Measurements from ENCODE around the gene BMP7.
A peak's percentile ranks its signal among the peaks of the same experiment; 100 is the strongest.

BMP7 gene

DNA sequence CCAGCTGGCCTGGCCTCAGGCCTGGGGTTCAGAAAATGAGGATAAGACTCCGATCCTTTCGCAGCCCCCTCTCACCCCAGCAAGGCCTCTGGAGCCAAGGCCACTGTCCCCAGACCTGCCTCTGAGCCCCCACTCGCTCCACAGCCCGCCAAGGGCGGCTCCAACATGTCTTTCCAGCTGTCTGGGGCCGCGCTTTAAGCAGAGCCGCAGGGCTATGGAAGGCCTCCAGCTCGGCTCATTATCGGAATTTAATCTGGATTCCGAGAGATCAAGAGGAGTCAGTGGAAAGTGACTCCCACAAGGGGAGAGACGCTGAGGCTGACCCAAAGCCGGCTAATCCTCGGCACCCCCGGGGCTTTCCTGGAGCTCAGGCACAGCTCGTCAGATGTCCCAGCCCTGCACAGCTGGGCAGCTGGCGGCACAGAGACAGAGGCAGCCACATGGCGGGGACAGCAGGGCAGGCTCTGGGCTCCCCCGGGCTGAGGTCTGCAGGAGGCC lies 41.8 kb downstream of the BMP7 start:
- no peak for DNase-seq

GRCh38 chr20:57223648-57224489 lies 42.6 kb downstream of the BMP7 start:
- DNase-seq = no peak

DNA sequence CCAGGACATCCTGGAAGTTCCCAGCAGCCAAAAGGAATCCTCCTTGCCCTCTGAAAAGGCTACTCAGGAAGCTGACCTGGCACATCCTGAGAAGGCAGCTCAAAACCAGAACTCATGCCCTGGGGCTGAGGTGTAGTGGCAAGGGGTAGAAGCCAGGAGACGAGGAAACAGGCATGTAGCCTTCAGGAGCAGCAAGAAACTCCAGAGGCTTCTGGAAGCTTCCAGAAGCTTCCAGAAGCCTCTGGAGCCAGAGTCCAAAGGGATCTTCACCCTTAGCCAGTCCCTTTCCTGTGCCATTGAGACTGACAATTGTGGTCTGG lies 43.9 kb downstream of the BMP7 start:
- no peak for DNase-seq

DNA sequence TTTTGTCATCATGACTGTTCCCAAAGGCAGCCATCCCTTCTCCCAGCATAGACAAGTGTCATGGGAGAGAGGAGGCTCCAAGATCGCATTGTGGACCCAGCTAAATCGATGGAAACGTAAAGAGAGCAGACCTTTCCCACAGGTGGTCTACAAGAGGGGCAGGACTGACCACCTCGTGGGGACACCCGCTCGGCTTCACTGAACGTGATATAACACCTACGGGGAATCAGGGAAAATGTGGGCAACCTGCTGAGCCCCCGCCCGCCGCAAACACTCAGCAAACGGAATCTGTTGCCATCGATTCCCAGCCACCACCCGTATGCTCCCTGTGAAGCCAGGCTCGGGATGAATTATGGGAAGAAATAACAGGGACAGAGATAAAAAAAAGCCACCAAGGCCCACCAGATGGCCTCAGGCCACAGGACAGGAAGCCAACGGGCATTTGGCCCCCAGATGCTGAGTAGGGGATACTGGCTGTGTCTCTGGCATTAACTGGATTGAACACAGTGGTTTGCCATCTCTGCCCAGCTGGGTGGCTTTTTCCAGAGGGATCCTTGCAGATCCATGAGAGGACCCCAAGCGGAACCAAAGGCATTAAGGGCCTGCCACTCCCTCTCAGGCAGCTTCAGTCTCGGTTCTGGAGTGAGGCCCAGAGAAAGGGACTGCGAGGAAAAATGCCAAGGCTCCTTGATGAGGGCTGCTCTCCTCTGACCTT lies 44.4 kb downstream of the BMP7 start:
- no peak for DNase-seq

DNA sequence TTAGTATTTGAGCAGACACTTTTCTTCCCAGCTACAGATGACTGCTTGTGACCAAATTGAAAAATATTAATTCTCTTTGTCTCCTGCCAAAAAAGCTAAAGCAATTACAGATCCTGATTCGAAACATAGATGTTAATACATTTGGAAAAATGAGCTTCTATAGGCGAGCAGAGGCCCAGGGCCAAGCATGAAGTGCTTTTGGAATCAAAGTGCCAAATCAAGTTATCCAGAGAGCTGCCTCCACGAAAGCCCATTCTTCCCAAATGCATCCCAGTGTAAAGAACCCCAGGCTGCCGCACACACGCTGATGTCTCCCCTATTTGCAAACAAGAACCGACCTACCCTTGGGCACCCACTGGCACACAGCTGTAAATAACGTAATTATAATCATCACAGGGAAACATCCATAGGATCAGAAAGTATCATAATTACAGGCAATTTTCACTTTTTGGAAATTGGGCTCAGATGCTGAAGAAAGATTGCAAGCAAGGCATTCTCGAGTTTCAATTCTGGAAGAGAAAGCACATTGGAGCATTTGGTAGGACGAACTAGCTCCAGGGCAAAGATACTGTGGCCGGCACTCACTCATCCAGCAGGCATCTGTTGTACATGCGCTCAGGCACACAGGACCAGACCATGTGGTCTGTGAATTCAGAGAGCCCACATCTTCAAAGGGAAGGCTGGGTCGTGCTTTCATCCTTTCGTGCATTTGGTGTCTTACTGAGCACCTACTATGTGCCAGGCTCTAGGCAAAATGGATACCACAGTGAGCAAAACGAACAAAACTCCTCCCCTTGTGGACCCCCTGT lies 45.9 kb downstream of the BMP7 start:
- DNase-seq = no peak

DNA sequence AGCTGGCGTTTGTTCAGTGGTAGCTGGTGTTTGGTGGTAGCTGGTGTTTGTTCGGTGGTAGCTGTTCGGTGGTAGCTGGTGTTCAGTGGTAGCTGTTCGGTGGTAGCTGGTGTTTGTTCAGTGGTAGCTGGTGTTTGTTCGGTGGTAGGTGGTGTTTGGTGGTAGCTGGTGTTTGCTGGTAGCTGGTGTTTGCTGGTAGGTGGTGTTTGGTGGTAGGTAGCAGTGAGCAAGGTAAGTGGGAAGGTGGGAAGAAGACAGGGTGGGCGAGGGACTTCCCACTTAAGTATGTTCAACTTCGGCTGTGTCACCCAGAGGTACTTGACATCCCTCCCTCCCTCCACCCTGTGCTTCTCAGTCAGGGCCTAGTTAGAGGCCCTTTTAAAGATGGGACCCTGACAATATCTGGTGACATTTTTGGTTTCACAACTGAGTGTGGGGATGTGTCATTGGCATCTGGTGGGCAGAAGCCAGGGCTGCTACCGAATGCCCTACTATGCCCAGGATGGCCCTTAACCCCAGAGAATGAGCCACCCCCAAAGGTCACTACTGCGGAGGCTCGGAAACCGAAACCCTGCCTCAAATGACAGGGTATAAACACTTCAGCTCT lies 47.3 kb downstream of the BMP7 start:
- no peak for DNase-seq

GRCh38 chr20:57218489-57218888 lies 48.0 kb downstream of the BMP7 start:
- DNase-seq = no peak

DNA sequence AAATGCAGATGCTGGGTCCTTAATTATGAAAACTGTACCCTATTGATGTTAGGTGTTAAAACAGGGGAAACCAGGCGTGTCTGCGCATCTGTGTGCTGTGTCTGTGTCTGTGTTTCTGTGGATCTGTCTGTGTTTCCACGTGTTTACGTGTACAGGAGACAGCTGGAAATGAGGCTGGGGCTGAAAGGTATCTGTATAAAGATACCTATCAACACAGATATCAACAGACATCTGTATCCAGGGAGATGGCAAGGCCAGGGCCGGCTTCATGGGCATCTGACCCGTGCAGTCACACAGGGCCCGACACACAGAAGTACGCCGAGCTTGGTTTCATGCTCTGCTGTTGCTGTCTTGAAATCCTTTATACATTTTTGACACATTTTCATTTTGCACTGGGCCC lies 48.6 kb downstream of the BMP7 start:
- DNase-seq = no peak

DNA sequence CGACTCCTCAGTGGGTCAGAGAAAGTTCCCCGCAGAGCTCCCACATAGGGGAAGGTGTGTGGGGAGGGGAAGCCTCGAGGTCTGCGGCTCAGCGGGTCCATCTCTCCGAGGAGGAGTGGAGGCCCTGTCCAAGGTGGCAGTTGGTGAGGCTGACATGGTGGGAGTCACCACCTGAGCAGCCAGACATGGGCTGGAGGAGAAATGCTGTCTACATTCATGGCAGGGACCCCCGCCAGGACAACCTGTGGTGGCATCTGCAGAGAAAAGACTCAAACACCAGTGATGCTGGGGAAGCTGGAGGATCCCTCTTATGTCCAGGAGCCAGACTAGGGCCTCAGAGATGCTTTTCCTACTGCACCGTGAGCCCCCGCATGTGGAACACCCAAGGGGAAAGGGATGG lies 49.8 kb downstream of the BMP7 start:
- no peak for DNase-seq

DNA sequence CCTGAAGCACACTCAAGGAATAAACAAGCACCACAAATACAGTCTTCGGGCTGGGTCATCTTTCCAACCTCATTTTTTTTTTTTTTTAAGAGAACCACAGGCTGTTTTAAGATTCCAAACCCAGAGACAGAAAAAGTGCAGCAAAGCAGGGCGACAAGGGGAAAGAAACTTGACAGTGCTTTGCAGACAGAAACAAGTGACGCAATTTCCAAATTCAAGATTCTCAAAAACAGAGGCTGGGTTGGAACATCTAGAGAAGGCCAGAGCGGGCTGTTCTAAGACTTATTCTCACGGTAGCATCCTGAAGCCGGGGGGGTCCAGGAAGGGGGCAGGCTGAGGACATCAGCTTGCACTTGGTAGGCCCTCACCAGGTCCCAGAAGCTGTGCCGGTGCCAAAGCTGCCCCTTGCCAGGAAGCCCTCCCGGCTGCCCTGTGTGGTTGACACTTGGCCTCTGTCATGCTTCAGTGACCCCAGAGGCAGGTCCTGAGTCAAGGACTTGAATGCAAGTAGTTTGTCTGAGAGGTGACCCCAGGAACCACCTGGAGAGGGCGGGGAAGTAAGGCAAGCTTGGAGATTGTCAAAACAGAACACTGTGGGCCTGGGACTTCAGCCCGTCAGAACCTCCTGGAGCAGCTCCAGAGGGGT lies 50.5 kb downstream of the BMP7 start:
- no peak for DNase-seq

DNA sequence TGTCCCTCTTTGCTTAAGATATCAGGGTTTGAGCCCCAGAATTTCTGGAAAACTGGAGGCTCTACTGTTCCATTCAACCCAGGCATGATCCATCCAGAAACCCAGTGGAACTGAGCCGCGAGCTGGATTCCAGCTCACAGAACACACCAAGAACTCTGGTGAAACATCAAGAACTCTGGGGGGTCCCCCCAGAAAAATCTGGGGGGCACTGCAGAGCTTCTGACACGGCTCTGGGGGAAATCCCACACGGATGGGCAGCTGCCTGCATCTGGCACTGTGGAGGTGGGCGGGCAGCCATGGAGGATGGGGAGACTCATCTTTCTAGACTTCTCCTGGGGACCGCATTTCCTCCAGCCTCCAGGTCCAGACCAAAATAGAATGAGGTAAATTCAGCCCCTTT lies 51.0 kb downstream of the BMP7 start:
- no peak for DNase-seq

DNA sequence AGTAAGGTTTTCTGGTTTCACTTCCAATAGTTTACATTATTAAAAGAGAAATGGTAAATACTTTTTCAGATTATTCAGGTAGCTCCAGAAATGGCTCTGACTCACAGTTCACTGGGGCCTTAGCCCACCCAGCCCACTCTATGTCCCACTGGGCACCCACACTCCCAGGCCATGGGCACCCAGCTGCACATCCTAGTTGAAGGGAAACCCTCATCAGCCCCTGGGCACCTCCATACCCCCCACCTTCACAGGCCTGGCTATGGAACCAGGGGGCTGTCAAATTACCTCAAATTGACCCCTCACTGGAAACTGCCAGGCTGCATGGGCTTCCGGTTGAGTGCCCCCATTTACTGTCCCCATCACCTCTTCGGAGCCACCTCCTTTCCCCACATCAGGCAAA lies 51.5 kb downstream of the BMP7 start:
- DNase-seq = no peak

DNA sequence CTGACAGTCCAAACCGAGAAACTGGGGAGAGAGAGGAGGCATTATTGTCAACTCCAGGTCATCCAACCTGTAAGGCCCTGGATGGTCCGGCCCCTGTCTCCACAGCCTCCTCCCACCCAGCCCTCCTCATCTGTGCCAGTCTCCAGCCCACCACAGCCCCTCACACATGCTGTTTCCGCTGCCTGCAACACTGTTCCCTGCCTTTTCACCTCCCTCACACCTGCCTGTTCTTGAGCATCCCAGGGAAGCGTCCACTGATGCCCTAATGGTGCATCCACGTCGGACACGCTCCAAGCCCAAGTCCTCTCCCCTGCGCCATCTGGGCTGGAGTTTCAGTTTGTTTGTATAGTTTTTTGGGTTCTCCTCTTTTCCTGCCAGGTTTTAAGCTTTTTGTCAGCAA lies 52.0 kb downstream of the BMP7 start:
- DNase-seq = no peak

- DNase-seq = no peak
Measured at GRCh38 chr20:57213924-57214323, 52.5 kb downstream of the BMP7 start.

- no peak for DNase-seq
Measured at GRCh38 chr20:57213291-57213690, 53.1 kb downstream of the BMP7 start.

GRCh38 chr20:57212534-57213276 lies 53.7 kb downstream of the BMP7 start:
- peak; percentile 77 for DNase-seq

DNA sequence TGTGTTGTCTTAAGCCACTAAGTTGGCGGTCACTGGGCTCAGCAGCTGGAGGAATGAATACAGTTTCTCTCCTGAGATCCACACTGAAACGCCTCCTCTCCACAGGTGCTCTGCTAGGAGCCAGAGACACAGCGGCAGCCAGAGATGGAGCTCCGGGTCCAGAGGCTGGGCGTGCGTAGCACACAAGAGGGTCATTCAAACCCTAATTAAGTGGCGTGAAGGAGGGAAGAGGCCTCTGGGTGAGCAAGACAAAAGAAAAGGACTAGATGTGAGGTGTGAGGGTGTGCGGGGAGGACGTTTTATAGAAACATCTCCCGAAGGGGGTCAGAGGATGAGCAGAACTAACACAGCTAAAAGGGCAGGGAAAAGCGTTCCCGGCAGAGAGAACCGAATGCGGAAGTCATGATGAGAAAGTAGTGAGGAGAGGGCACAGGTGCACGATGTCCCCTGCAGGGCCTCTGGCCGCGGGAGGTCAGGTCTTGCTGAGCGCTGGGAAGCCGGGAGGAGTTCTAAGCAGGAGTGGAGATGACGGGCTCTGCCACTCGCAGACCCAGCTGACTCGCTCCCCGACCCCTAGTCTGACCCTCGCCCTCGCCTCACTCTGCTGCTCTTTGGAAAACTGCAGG lies 54.4 kb downstream of the BMP7 start:
- no peak for DNase-seq

DNA sequence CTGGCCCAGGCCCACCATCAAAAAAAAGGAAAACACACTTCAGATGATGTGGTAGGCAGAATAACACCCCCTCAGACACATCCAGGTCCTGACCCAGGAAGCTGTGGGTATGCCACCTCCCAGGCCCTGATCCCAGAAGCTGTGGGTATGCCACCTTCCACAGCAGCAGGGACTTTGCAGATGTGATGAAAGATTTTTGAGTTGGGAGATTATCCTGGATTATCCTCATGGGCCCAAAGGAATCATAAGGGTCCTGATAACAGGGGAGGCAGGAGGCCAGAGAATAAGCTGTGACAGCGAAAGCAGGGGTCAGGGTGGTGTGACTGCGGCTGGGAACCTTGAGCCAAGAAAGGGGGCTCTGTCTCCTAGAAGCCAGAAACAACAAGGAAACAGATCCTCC lies 55.0 kb downstream of the BMP7 start:
- DNase-seq = no peak

DNA sequence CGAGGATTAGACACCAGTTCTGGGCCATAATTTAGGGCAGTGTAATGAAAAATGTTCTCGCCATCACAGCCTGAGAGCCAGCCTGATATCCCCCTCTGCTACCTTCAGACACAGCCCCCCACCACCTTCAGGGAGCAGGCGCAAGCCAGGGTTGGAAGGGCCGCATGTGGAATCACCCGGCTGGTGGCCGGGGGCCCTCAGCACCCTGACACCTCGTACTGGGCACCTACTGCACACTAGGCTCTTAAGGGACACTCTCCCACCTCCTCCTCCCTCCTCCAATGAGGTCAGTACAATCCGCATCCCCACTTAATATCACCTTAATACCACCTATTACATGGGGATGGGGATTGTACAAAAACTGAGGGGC lies 55.5 kb downstream of the BMP7 start:
- DNase-seq = no peak

DNA sequence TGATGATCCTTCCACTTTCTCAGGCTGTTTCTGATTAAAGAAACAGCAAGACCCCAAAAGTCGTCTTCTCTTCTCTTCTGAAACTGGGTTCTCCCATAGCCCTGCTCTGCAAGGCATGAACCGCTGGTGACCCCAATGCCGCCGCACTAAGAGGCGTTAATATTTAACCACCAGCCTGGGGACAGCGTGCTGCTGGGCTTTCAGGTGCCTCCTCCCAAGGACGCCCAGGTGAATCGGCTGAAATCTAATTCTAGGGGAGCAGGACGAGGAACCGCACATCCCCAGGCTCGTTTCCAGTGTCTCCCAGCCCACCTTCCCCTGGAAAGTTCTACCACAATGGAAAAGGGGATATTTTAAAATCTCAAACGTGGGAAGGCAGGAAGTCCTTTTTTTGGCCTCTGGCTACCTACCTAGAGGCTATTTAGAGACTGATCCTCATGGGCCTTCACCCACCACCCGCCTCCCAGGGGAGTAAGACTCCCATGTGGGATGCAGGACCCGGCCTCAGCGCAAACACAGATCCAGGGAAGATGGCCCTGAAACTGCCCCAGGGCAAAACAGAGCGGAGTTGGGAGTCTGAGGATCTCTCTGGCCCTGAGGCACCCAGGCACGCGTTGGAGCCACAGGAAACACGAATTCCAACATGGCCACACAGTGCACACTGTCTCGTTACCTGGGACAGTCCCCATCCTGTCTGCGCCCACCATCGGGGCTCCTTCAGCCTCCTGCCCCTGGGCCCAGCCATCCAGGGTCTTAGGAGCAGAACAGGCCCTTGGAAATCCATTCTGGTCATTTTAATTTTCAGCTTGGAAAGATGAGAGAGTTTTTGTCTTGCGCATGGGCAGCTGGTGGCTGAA lies 56.2 kb downstream of the BMP7 start:
- no peak for DNase-seq

DNA sequence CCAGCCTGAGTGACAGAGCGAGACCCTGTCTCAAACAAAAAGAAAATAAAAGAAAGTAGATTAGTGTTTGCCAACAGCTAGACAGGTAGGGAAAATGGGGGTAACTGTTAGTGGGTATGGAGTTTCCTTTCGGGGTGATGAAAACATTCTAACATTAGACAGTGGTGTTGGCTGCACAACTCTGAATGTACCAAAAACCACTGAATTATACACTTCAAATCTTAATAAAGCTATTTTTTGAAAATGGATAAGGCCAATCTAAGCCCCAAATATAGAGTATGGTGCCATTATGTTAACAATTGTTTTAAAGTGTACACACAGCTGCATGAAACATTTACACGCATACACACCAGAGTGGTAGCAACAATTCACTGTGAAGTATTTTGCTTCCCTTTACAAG lies 57.0 kb downstream of the BMP7 start:
- DNase-seq = no peak
